ENCODE results near the gene GFY. TPM values are rescaled to one million over a fixed set of nuclear protein-coding genes. Genes with fewer than 3 reads are reported as not detected.
"Not testable (repeated sequence)": the region's sequence is repeated elsewhere in the genome, so short reads cannot be mapped to it uniquely, and the experiment has no call there.

Gene GFY
- total RNA-seq, 4 donors from 2014 or later: not detected

DNA sequence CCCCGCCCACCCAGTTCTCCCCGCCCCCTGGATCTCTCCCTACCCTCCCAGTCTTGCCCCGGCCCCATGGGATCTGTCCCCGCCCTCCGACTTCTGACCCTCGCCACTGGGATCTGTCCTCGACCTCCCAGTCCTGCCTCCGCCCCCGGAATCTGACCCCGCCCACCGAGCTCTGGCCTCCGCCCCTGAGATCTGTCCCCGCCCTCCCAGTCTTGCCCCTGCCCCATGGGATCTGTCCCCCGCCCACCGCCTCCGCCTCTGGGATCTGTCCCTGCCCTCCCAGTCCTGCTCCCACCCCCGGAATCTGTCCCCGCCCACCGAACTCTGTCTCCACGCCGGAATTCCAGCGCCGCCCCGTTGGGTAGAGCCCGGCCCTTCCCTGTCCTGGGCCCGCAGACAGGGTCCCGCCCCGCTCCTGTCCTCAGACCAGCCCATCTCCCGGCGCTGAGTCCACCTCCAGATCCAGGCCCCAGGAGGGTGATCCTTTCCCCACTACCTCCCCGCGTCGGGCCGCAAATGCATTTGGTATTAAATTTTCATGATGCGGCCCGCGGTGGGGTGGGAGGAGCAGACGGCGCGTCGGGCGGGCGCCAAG is 17.7 kb downstream of the GFY start:
- Histone ChIP-seq H3K27me3 (no peaks in the 10 kb centered on the region), H3K4me3 (peak overlapping the region; percentile 45 to 56), H3K4me1 (peaks cover 0 to 6% of the 10 kb centered on the region in 2 donors), H3K36me3 (no peaks in the 10 kb centered on the region), H3K9me3 (no peaks in the 10 kb centered on the region), H3K27ac (peak overlapping the region; percentile 79 to 84)
- DNase-seq: peak; percentile 95
- intact Hi-C loops (cut with DNase I; ENCODE audit: low total_unique reads): no loop called here
- TF ChIP-seq POLR2A (IDR thresholded peaks at IDR 0.05): no peak
- TF ChIP-seq, protein P1, sequence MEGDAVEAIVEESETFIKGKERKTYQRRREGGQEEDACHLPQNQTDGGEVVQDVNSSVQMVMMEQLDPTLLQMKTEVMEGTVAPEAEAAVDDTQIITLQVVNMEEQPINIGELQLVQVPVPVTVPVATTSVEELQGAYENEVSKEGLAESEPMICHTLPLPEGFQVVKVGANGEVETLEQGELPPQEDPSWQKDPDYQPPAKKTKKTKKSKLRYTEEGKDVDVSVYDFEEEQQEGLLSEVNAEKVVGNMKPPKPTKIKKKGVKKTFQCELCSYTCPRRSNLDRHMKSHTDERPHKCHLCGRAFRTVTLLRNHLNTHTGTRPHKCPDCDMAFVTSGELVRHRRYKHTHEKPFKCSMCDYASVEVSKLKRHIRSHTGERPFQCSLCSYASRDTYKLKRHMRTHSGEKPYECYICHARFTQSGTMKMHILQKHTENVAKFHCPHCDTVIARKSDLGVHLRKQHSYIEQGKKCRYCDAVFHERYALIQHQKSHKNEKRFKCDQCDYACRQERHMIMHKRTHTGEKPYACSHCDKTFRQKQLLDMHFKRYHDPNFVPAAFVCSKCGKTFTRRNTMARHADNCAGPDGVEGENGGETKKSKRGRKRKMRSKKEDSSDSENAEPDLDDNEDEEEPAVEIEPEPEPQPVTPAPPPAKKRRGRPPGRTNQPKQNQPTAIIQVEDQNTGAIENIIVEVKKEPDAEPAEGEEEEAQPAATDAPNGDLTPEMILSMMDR (IDR thresholded peaks at IDR 0.05): no peak

DNA sequence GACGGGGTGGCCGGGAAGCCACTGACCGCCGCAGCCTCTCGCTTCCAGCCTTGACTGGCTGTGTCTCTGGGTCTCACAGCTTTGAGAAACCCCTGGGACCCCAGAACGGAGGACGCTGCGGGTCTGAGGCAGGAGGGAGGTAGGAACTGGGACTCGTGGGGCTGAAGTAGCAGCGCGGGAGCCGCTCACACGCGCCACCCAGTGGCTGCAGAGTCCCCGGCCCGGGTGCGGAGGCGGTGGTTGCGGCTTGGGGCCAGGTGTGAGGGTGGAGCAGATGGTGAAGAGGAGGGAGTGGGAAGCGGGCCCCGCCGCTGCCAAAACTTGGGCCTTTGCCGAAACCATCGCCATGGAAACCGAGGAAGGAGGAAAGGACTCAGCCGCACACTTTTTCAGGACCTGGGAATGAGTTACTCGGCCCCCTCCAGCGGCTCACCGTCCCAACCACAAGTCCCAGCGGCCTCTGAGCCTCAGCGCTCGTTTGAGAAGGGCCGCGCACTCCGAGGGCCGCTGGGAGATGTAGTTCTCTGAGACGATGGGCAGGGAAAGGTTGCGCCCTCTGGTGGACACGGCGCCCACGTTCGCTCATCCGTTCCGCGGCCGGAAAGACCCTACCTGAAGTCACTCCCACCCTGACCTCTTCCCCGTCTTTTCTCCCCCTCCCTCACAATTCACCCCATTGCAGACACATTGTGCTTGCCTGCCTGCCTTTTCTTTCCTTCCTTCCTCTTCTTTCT is 18.3 kb downstream of the GFY start:
- H3K9me3 ChIP-seq: no peaks in the 10 kb centered on the region
- H3K27me3 ChIP-seq: no peaks in the 10 kb centered on the region
- H3K27ac ChIP-seq: peak overlapping the region; percentile 79 to 84
- peak in 1 of 2 donors; percentile 10 for TF ChIP-seq POLR2A (IDR thresholded peaks at IDR 0.05)
- TF ChIP-seq, protein P1 (IDR thresholded peaks at IDR 0.05): peak; percentile 71 to 84 (median 82)
- intact Hi-C loops (cut with DNase I; ENCODE audit: low total_unique reads): no loop called here
- H3K36me3 ChIP-seq: no peaks in the 10 kb centered on the region
- H3K4me3 ChIP-seq: peak overlapping the region; percentile 45 to 56
- peaks cover 0 to 6% of the 10 kb centered on the region in 2 donors for H3K4me1 ChIP-seq
- DNase-seq: peak; percentile 96

DNA sequence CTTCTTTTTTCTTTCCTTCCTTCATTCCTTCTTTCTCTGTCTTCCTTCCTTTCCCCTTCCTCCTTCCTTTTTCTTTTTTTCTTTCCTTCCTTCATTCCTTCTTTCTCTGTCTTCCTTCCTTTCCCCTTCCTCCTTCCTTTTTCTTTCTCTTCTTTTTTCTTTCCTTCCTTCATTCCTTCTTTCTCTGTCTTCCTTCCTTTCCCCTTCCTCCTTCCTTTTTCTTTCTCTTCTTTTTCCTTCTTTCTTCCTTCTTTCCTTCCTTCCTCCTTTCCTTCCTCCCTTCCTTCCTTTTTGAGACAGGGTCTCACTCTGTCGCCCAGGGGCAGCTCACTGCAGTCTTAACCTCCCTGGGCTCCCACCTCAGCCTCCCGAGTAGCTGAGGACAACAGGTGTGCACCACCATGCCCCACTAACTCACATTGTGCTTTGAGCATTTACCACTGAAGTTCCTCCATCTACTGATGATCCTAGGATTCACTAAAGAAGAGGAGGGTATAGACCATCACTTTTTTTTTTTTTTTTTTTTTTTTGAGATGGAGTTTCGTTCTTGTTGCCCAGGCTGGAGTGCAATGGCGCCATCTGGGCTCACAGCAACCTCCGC is 19.0 kb downstream of the GFY start:
- H3K4me1 ChIP-seq; H3K4me3 ChIP-seq; H3K27me3 ChIP-seq; H3K36me3 ChIP-seq; DNase-seq; intact Hi-C loops (cut with DNase I; ENCODE audit: low total_unique reads); H3K9me3 ChIP-seq; H3K27ac ChIP-seq: not testable (repeated sequence)

DNA sequence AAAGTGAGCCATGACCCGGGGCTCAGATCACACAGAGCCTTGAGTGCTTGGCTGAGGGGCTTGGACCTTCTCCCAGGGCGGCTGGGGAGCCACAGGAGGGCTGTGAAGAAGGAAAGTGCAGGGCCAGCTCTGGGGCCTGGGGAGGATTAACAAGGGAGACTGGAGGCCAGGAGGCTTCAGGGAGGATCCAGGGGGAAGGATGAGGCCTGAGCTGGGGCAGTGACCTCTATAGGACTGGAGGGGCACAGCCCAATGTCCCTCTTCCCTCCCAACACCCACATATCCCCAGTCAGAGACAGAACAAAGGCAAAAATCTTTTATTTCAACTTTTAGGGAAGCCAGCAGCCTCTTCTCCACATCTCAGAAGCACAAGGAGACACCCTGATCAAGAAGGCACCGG is 20.8 kb downstream of the GFY start:
- no peak overlapping the region for H3K4me3 ChIP-seq
- no peaks in the 10 kb centered on the region for H3K9me3 ChIP-seq
- peaks cover 0 to 4% of the 10 kb centered on the region in 2 donors for H3K4me1 ChIP-seq
- intact Hi-C loops (cut with DNase I; ENCODE audit: low total_unique reads): no loop called here
- DNase-seq: no peak
- H3K36me3 ChIP-seq: no peaks in the 10 kb centered on the region
- H3K27ac ChIP-seq: no peak overlapping the region
- TF ChIP-seq POLR2A (IDR thresholded peaks at IDR 0.05): no peak
- TF ChIP-seq, protein P1 (IDR thresholded peaks at IDR 0.05): no peak
- no peaks in the 10 kb centered on the region for H3K27me3 ChIP-seq

DNA sequence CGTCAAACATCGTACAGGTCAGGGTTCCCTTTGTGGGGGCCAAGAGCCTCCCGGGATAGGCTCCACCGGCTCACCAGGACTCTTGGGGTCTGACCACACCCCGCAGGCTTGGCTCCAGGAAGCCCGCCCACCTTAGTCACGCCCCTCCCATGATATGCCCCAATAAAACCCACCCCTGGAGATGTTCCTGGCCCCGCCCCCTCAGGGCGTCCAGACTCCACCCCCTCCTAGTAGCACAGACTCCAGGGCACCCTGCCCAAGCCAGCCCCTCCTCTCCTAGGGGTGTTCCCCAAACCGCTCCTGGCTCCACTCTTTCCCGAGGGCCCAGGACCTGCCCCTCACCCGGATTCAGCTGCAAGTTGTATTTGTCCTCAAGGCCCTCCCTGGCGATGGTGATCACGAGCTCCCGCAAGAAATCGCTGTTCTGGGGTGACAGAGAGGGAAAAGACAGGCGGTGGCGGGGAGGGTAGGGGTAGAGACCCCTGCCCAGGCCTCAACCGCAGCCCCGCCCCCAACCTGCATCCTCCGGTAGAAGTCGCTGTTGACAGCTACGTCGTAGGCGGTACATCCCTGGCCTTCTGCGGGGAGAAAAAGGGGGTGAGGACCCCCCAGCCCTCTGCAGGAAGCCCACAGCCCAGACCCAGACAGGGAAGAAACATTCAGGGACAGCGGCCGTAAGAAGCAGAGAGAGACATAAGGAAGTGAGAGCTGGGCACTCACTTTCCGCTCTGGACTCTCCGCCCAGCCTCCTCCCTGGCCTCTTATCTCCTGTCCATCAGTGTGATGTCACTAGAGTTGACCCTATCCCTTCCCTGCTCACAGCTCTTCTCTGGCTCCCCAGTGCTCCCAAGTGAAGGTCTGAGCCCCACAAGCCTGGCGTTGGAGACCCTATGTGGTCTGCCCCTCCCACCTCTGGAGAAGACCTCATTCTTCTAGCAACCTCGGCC is 22.6 kb downstream of the GFY start:
- intact Hi-C loops (cut with DNase I; ENCODE audit: low total_unique reads): no loop called here
- no peaks in the 10 kb centered on the region for H3K9me3 ChIP-seq
- peak; percentile 42 to 67 for DNase-seq
- H3K27ac ChIP-seq: no peak overlapping the region
- H3K4me1 ChIP-seq: no peaks in the 10 kb centered on the region
- no peaks in the 10 kb centered on the region for H3K36me3 ChIP-seq
- H3K4me3 ChIP-seq: no peak overlapping the region
- TF ChIP-seq, protein P1 (IDR thresholded peaks at IDR 0.05): no peak
- no peak for TF ChIP-seq POLR2A (IDR thresholded peaks at IDR 0.05)
- no peaks in the 10 kb centered on the region for H3K27me3 ChIP-seq
